ENCODE data around the gene SMAP1.

- TF ChIP-seq CTCF (IDR thresholded peaks at IDR 0.05; ENCODE audit: borderline replicate concordance, extremely low read depth, low read length, poor library complexity, severe bottlenecking), result no peak
- no peak for TF ChIP-seq EZH2 (IDR thresholded peaks at IDR 0.05; ENCODE audit: borderline replicate concordance, low read depth, low read length, severe bottlenecking)
Measured at GRCh38 chr6:70753870-70754380, 86.2 kb downstream of the SMAP1 start.

Data from DND-41 (cell line).